GM19463 (cell line): Measurements from ENCODE around the gene PACSIN1.
"Not testable (repeated sequence)": the region's sequence is repeated elsewhere in the genome, so short reads cannot be mapped to it uniquely, and the experiment has no call there.

ENCODE experiments used
- ATAC-seq: cut with Tn5 transposase; IDR thresholded peaks from one replicate; pipeline ENCODE4 v1.9.1; 2021; ENCODE audit warnings: mild to moderate bottlenecking, moderate library complexity; ENCODE audit not compliant: unreplicated experiment

The PACSIN1 gene

DNA sequence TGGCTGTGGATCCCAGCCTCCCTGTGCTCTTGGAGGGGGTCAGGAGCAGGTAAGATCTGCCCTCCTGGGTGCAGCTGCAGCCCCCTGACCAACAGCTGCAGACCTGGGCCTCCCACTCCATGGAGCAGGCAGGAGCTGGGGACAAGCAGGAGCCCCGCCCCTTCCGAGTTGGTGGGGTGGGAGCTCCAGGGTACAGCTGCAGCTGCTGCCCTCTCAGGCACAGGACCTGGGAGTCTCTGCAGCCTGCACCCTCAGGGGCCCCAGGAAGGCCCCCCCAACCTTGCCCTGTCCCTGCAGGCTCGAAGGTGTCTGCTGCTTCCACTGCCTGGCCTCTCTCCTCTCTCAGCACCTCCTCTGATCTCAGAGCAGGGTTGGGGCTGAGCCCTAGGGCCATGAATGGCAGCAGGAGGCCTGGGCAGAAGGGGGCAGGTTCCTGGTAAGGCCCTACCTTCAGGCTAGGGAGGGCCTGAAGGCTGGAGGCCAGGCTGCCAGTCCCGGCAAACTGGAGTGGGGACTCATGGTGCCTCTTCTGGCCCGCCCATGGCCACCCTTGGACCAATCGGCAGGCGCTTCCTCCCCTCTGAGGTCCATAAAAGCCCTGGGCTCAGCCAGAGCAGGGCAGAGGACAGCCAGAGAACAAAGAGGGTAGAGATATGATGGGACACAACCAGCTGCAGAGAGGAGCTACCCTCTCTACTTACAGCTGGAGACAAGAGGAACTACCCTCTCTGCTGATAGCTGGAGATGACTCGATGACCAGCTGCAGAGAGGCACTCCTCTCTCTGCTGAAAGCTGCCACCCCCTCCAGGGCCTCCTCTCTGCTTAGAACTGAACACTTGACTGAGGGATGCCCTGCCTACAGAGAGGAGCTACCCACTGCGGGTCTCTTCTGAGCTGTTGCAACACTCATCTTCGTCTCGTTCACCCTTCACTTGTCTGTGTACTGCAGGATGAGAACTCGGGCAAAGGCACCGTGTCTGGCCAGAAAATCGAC lies 7.8 kb upstream of the PACSIN1 start:
- no peak for ATAC-seq

- ATAC-seq = no peak
Measured at GRCh38 chr6:34459899-34460593, 5.8 kb upstream of the PACSIN1 start.

- ATAC-seq = no peak
Measured at GRCh38 chr6:34460796-34461507, 4.9 kb upstream of the PACSIN1 start.

DNA sequence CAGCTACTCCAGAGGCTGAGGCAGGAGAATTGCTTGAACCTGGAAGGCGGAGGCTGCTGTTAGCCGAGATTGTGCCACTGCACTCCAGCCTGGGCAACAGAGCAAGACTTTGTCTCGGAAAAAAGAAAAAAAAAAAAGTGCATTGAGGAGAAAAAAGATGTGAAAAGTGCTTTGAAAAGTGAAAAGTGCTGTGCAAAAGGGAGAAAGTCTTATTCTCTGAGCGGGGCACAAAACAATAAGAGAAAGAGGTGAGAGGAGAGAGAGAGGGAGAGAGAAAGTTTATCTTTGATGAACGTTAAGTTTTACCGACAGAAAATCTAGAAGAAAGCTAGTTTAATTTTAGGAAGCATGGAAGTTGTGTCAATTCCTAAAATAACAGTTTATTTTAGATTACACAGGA lies 3.9 kb upstream of the PACSIN1 start:
- no peak for ATAC-seq

- no peak for ATAC-seq
Measured at GRCh38 chr6:34462551-34462971, 3.3 kb upstream of the PACSIN1 start.

GRCh38 chr6:34463299-34463698 lies 2.6 kb upstream of the PACSIN1 start:
- ATAC-seq = no peak

GRCh38 chr6:34463849-34464248 lies 2.0 kb upstream of the PACSIN1 start:
- ATAC-seq = no peak

- ATAC-seq = no peak
Measured at GRCh38 chr6:34466242-34467185, 638 bp downstream of the PACSIN1 start.

DNA sequence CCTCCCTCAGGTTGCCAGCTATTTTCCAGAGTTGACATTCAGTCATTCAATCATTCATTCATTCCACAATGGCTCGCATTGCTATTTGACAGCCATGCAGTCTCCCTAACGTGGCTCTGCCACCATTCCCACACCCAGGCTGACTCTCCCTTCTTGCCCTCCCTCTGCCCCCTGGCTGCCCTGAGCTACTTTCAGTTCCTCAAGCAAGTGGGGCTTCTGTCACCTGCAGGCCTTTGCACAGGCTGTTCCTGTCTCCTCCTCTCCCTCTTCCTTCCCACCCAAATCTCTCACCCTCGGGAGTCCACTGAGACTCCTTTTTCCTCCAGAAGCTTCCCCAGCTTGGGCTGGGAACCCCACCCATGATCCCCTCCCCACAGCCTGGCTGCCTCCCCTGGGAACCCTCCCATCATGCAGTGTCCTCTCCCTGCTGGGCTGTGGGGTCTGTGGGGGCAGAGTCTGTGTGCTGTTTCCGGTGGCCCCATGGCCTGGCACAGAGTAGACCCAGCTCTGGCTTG lies 2.6 kb downstream of the PACSIN1 start:
- peak; percentile 82 for ATAC-seq

GRCh38 chr6:34469499-34469898 lies 3.6 kb downstream of the PACSIN1 start:
- ATAC-seq = no peak

- ATAC-seq = no peak
Measured at GRCh38 chr6:34472425-34472824, 6.5 kb downstream of the PACSIN1 start.

- ATAC-seq = no peak
Measured at GRCh38 chr6:34473967-34474366, 8.1 kb downstream of the PACSIN1 start.

DNA sequence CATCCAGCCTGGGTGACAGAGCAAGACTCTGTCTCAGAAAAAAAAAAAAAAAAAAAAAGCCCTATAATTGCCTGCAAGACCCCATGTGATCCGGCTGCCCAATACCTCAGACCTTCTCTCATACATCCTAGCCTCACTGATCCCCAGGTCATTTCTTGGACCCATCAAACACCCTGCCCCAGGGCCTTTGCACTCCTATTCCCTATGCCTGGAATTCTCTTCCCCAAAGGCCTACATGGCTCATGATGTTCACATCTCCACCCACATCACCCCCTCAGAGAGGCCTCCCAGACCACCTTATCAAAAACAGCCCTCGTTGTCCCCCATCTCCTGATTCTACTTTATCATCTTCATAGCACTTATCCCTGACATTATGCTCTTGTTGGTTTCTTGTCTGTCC lies 8.9 kb downstream of the PACSIN1 start:
- no peak for ATAC-seq

DNA sequence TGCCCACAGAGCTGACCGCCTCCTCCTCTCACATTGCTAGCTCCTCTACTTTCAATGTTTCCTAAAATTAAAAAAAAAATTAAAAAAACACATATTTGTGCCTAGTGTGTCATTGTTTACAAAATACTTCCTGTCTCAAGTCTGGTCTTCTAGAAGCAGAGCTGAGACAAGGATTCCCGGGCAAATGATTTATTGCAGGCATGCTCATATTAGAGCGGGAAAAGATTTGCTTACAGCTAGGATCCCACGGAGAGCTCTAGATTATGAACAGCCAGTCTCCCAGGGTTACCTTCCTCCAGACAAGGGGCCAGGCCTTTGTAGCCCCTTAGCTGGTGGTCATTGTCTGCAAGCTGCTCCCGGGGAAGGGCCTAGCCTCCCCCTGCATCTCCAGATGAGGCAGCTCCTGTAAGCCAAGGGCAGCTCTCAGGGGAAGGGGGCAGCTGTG lies 9.4 kb downstream of the PACSIN1 start:
- no peak for ATAC-seq

DNA sequence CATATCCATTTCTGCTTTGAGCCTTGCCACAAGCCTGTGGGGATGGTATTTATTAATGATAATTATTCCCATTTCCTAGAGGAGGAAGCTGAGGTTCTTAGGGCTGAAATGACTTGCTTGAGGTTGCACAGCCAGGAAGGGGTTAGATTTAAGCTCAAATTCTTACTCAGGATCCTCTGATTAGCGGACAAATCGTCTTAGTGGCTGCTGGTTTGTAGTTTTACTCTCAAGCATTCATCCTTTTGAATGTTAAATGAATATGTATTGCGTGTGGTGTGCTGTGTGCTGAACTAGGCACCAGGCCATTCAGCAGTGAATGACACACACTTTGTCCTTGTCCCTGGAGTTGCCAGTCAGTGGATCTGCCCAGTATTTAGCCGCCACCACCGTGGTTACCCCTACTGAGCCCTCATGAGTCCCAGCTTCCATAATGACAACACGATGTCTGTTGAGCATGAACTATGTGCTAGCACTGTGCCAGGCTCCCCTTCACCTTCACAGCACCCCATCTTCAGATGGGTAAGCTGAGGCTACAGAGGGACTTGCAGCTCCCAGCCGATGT lies 10.0 kb downstream of the PACSIN1 start:
- no peak for ATAC-seq

DNA sequence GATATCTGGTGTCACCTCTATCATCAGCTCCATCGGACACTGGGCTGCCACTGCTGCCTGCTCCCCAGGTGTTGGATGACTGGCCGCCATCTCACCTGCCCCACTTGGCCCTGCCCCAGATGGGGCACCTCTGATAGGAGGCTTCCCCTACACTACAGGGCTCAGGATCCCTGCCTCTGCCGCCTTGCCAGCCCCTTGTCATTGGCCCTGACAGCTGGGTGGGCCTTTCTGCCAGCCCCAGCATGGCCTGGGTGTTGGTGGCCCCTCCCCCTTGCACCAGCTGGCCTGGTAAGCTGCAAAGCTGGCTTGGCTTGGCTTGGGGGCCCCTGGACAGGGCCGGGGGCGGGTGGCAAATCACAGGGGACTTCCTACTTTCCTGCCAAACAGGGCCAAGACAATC lies 10.6 kb downstream of the PACSIN1 start:
- no peak for ATAC-seq

DNA sequence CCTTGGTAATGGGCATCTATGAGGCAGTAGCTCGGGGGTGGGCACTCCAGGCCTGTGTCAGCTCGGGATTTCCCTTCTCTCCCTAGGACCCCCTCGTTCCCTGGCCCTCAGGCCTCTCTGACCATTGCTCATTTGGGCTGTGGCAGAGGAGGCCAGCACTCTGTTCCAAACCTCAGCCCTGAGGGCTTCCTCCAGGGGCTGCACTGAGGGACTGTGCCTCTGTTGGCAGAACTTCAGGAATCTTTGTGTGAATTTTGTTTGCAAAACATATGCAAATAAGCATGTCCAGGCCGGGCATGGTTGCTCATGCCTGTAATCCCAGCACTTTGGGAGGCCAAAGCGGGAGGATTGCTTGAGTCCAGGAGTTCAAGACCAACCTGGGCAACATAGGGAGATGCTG lies 11.0 kb downstream of the PACSIN1 start:
- no peak for ATAC-seq

DNA sequence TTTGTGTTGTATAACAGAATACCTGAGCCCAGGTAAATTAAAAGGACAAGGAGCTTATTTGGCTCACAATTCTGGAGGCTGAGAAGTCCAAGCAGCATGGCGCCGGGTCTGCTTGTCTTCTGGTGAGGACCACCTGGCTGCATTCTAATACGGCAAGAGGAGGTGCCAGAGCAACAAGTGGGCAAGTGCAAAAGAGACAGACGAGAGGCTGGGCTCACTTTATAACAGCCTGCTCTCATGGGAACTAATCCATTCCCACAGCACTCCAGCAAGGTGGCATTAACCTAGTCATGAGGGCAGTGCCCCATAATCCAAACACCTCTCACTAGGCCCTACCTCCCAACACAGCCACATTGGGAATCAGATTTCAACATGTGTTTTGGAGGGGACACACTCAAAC lies 12.9 kb downstream of the PACSIN1 start:
- no peak for ATAC-seq

GRCh38 chr6:34483781-34484180 lies 17.9 kb downstream of the PACSIN1 start:
- not testable (repeated sequence) for ATAC-seq

GRCh38 chr6:34484391-34484790 lies 18.5 kb downstream of the PACSIN1 start:
- no peak for ATAC-seq
